ENCODE results near the gene SLC5A9. TPM values are rescaled to one million over a fixed set of nuclear protein-coding genes. Genes with fewer than 3 reads are reported as not detected.

Gene SLC5A9
- polyA plus RNA-seq, 3 donors = 0.15 to 0.42 (median 0.28) TPM

DNA sequence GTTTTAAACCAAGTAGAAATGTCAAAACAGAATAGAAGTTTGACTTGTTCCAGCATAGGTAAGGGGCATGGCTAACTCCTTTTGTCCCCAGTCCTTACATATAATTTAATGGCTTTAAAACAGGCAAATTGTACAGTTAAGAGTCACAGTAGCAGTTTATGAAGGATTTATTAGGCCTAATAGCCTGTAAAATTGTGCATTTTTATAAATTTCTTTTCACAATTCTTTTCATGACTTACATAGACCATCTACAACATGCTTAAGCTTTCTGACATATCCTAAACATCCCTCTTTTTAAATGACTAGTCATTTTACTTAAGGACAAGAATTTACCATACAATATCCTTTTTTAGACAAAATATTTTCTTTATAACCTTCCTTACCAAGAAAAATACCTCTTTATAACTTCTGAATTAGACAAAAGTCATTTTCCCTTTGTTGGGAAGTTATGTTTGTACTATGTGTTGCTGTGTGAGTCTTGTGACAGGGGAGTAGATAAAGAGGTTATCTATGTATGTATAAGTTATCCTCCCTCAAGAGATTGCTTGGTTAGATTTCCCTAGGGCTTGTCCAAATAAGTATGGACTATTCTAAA, 34.5 kb upstream of the SLC5A9 start:
- peaks cover 14 to 43% (median 31%) of the 10 kb centered on the region in 7 donors for H3K9me3 Mint-ChIP-seq
- Histone ChIP-seq H3K9me3 (replicated peaks in 1 of 2; ENCODE audit: control insufficient read depth in 1 of 2, insufficient read depth in 1 of 2, low read length in 2 of 2) (peaks cover 10 to 30% of the 10 kb centered on the region in 2 donors), H2AFZ (ENCODE audit: insufficient read depth, low read depth, low read length, poor library complexity, severe bottlenecking) (no peak overlapping the region), H4K20me1 (ENCODE audit: insufficient read depth, low read length) (no peaks in the 10 kb centered on the region), H3K79me2 (ENCODE audit: insufficient read depth, low read length) (no peaks in the 10 kb centered on the region), H3K9ac (ENCODE audit: insufficient read depth, low read length, poor library complexity, severe bottlenecking) (no peak overlapping the region), H3K4me1 (ENCODE audit: control insufficient read depth in 1 of 2, insufficient read depth in 2 of 2, low read length in 2 of 2) (no peaks in the 10 kb centered on the region), H3K27me3 (ENCODE audit: control insufficient read depth in 2 of 2, insufficient read depth in 2 of 2, low read length in 2 of 2) (no peaks in the 10 kb centered on the region), H3K27ac (ENCODE audit: low read depth in 1 of 2, low read length in 2 of 2) (no peak overlapping the region), H3K4me3 (replicated peaks in 1 of 3; ENCODE audit: low read depth in 2 of 3, low read length in 3 of 3) (no peak overlapping the region), H3K4me2 (replicated peaks; ENCODE audit: extremely low read depth, low read length, poor library complexity, severe bottlenecking) (no peak overlapping the region), H3K36me3 (replicated peaks in 1 of 2; ENCODE audit: control insufficient read depth in 1 of 2, insufficient read depth in 2 of 2, low read length in 2 of 2) (no peaks in the 10 kb centered on the region)
- no peaks in the 10 kb centered on the region for H3K4me1 Mint-ChIP-seq
- TF ChIP-seq, protein P1, sequence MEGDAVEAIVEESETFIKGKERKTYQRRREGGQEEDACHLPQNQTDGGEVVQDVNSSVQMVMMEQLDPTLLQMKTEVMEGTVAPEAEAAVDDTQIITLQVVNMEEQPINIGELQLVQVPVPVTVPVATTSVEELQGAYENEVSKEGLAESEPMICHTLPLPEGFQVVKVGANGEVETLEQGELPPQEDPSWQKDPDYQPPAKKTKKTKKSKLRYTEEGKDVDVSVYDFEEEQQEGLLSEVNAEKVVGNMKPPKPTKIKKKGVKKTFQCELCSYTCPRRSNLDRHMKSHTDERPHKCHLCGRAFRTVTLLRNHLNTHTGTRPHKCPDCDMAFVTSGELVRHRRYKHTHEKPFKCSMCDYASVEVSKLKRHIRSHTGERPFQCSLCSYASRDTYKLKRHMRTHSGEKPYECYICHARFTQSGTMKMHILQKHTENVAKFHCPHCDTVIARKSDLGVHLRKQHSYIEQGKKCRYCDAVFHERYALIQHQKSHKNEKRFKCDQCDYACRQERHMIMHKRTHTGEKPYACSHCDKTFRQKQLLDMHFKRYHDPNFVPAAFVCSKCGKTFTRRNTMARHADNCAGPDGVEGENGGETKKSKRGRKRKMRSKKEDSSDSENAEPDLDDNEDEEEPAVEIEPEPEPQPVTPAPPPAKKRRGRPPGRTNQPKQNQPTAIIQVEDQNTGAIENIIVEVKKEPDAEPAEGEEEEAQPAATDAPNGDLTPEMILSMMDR (IDR thresholded peaks at IDR 0.05) = no peak
- H3K27ac Mint-ChIP-seq = no peak overlapping the region
- H3K4me3 Mint-ChIP-seq = no peak overlapping the region
- intact Hi-C loops (cut with micrococcal nuclease) = no loop called here
- H3K36me3 Mint-ChIP-seq = no peaks in the 10 kb centered on the region
- H3K27me3 Mint-ChIP-seq (ENCODE audit: low read depth in 3 of 3) = peaks cover 3 to 4% (median 4%) of the 10 kb centered on the region in 3 donors
- no peak for DNase-seq

DNA sequence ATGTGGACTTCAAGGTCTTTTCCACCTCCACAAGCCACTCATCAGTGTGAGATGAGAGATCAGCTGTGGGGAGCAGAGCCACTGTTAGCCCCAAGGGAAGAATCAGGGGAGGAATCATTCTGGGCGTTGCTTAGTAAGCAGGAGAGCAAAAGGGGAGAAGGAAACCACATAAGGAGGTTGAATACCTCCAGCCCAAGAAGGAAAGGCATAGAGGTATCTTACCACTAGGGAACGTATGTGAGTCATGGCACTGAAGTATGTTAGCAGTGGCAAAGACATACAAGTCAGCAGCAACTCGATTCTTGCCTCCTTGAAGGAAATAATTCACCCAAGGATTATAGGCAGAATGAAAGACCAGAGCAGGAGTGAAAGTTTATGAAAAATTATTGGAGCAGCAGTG, 31.6 kb upstream of the SLC5A9 start:
- peaks cover 14 to 40% (median 31%) of the 10 kb centered on the region in 7 donors for H3K9me3 Mint-ChIP-seq
- peaks cover 10 to 30% of the 10 kb centered on the region in 2 donors for H3K9me3 ChIP-seq (replicated peaks in 1 of 2; ENCODE audit: control insufficient read depth in 1 of 2, insufficient read depth in 1 of 2, low read length in 2 of 2)
- no peak overlapping the region for H3K4me3 ChIP-seq (replicated peaks in 1 of 3; ENCODE audit: low read depth in 2 of 3, low read length in 3 of 3)
- H3K36me3 Mint-ChIP-seq = no peaks in the 10 kb centered on the region
- peaks cover 2% of the 10 kb centered on the region for H3K4me1 Mint-ChIP-seq
- WGBS (ENCODE audit: insufficient coverage) = 67% methylated on average over 1 of the region's 3 CpGs
- H3K4me2 ChIP-seq (replicated peaks; ENCODE audit: extremely low read depth, low read length, poor library complexity, severe bottlenecking) = no peak overlapping the region
- TF ChIP-seq, protein P1 (IDR thresholded peaks at IDR 0.05) = no peak
- H3K27ac Mint-ChIP-seq = no peak overlapping the region
- H3K4me1 ChIP-seq (ENCODE audit: control insufficient read depth in 1 of 2, insufficient read depth in 2 of 2, low read length in 2 of 2) = peaks cover 3 to 4% of the 10 kb centered on the region in 2 donors
- peaks cover 3 to 19% (median 9%) of the 10 kb centered on the region in 3 donors for H3K27me3 Mint-ChIP-seq (ENCODE audit: low read depth in 3 of 3)
- H3K27me3 ChIP-seq (ENCODE audit: control insufficient read depth in 2 of 2, insufficient read depth in 2 of 2, low read length in 2 of 2) = peaks cover 0 to 5% of the 10 kb centered on the region in 2 donors
- intact Hi-C loops (cut with micrococcal nuclease) = no loop called here
- DNase-seq = no peak
- H3K27ac ChIP-seq (ENCODE audit: low read depth in 1 of 2, low read length in 2 of 2) = no peak overlapping the region
- no peak overlapping the region for H3K4me3 Mint-ChIP-seq
- H3K79me2 ChIP-seq (ENCODE audit: insufficient read depth, low read length) = no peaks in the 10 kb centered on the region
- no peak overlapping the region for H2AFZ ChIP-seq (ENCODE audit: insufficient read depth, low read depth, low read length, poor library complexity, severe bottlenecking)
- no peak overlapping the region for H3K9ac ChIP-seq (ENCODE audit: insufficient read depth, low read length, poor library complexity, severe bottlenecking)
- no peaks in the 10 kb centered on the region for H4K20me1 ChIP-seq (ENCODE audit: insufficient read depth, low read length)
- no peaks in the 10 kb centered on the region for H3K36me3 ChIP-seq (replicated peaks in 1 of 2; ENCODE audit: control insufficient read depth in 1 of 2, insufficient read depth in 2 of 2, low read length in 2 of 2)
